Fibroblast of lung (primary cell): ENCODE results near the gene SPRR4.

Experiments
- CTCF ChIP-seq, 2 donors: IDR thresholded peaks in 1 of 2; conservative IDR thresholded peaks in 1 of 2; 1 replicate in 1 of 2; 2 replicates in 1 of 2; pipeline ENCODE4 v1.5.1; 2011 to 2012; ENCODE audit warnings: low read length in 2 of 2, control low read depth in 1 of 2, inconsistent platforms in 1 of 2, low read depth in 1 of 2, mild to moderate bottlenecking in 1 of 2
- EZH2 ChIP-seq: IDR thresholded peaks from 2 replicates; pipeline ENCODE4 v1.5.1; 2012; ENCODE audit warnings: low read length, control low read depth, mild to moderate bottlenecking; ENCODE audit errors: missing control alignments

GRCh38 chr1:152999818-153000217 lies 29.4 kb downstream of the SPRR4 start:
- TF ChIP-seq EZH2 (no peak), CTCF (conservative IDR thresholded peaks at IDR 0.05 in 1 of 2, IDR thresholded peaks at IDR 0.05 in 1 of 2; ENCODE audit: low read depth in 1 of 2, low read length in 2 of 2) (no peak)
